ENCODE measurements around the gene NUP62. TPM values are rescaled to one million over a fixed set of nuclear protein-coding genes. Genes with fewer than 3 reads are reported as not detected.

The NUP62 gene
- total RNA-seq, 6 experiments from 2014 or later = 9.3 to 55.5 (median 32.6) TPM

DNA sequence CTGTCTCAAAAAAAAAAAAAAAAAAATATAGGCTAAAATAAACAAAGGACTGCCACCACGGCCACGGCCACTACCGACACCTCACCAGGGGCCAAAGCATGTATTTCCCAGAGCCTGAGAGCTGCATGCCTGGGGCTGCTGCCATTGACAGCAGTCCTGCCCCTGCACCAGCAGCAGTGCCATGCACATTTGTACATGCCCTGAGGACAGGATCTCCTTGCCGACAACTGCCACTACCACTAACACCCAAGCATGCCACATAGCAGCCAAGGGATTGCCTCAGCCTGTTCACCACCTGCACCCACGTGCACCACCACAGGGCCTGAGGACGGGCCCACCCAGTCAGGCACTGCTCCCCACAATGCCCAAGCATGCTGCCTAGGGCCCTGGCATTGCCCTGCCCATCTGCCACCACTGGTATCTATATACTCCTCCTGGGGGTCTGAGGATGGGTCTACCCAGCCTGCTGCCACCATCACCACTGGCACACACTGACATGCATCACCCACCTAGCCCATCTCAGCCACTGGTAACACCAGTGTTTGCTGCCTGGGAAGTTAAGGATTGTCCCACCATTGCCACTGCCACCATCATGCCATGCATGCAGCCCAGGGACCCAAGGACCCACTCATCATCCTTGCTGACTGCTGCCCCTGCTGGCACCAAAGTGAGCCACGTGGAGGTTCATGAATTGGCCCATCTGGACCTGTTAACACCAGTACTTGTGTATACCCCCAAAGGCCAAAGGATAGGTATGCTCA is 10.6 kb upstream of the NUP62 start:
- H3K27ac ChIP-seq = no peak overlapping the region
- 90% methylated on average over 4 of the region's 7 CpGs for WGBS (ENCODE audit: insufficient coverage, low coverage, low lambda C conversion rate, missing lambda C conversion rate)
- intact Hi-C loops (cut with DNase I) = no loop called here

DNA sequence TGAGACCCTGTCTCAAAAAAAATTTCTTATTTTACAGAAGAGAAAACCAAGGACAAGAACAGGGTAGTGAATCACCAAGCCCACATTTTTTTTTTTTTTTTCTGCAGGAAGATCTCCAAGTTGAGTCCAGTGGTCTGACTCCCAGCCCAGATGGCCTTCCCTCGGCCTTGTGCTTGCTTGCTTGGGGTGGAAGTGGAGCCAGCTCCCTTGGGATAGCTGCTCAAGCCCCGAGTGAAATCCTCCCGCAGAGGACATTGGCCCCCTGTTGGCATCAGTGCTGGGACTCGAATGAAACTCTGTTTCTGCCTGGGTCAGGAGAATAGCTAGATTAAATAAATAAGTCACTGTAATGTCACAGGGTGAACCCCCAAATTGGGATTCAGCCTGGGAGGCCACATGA is 9.4 kb upstream of the NUP62 start:
- Histone ChIP-seq H3K27ac (no peak overlapping the region), H3K9me3 (no peaks in the 10 kb centered on the region), H3K36me3 (no peaks in the 10 kb centered on the region), H3K4me3 (no peak overlapping the region), H3K4me1 (peaks cover 0 to 7% (median 0%) of the 10 kb centered on the region in 4 donors), H3K27me3 (no peaks in the 10 kb centered on the region)
- ATAC-seq (no peak), DNase-seq (no peak)
- 73% methylated on average over 3 of the region's 4 CpGs for WGBS (ENCODE audit: insufficient coverage, low coverage, low lambda C conversion rate, missing lambda C conversion rate)
- intact Hi-C loops (cut with DNase I) = no loop called here
- no peak for TF ChIP-seq POLR2A (IDR thresholded peaks at IDR 0.05)
- TF ChIP-seq, protein P1, sequence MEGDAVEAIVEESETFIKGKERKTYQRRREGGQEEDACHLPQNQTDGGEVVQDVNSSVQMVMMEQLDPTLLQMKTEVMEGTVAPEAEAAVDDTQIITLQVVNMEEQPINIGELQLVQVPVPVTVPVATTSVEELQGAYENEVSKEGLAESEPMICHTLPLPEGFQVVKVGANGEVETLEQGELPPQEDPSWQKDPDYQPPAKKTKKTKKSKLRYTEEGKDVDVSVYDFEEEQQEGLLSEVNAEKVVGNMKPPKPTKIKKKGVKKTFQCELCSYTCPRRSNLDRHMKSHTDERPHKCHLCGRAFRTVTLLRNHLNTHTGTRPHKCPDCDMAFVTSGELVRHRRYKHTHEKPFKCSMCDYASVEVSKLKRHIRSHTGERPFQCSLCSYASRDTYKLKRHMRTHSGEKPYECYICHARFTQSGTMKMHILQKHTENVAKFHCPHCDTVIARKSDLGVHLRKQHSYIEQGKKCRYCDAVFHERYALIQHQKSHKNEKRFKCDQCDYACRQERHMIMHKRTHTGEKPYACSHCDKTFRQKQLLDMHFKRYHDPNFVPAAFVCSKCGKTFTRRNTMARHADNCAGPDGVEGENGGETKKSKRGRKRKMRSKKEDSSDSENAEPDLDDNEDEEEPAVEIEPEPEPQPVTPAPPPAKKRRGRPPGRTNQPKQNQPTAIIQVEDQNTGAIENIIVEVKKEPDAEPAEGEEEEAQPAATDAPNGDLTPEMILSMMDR (IDR thresholded peaks at IDR 0.05) = no peak

More for the DNA sequence above, 10.6 kb upstream of the NUP62 start:
- Histone ChIP-seq H3K27me3 (no peaks in the 10 kb centered on the region), H3K4me1 (peaks cover 0 to 7% (median 0%) of the 10 kb centered on the region in 4 donors), H3K36me3 (no peaks in the 10 kb centered on the region), H3K9me3 (no peaks in the 10 kb centered on the region), H3K4me3 (no peak overlapping the region)
- DNase-seq (no peak), ATAC-seq (no peak)
- TF ChIP-seq POLR2A (IDR thresholded peaks at IDR 0.05) = no peak
- TF ChIP-seq, protein P1 (IDR thresholded peaks at IDR 0.05) = no peak

DNA sequence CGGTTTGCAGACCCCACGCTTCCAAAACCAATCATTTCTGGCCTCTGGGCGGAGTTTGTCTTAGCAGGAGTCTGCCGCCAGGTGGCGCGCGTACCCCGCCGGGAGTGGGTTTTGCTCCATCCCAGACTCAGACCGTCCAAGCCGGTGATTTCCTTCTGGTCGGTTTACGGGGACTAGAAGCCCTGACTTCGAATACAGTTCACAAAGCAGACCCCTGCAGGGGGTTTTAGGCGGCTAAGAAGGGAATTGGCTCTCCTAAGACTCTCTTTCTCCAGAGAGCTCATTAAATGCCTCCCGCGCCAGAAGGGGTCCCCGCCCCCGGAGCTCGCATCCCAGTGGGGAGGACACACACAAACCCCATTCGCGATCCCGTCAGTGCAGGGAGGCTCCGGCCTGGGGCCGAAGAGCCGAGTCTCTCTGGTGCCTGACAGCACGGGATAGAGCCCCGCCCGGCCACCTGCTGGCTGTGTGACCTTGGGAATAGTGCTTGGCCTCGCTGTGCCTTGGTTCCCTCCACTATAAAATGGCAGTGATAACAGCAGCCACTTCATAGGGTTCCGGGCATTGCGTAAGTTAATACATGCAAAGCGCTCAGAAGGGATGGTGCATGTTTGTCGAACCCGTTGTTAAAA is 8.6 kb upstream of the NUP62 start:
- Histone ChIP-seq H3K9me3 (no peaks in the 10 kb centered on the region), H3K27me3 (no peaks in the 10 kb centered on the region), H3K36me3 (peaks cover 0 to 6% (median 2%) of the 10 kb centered on the region in 4 donors), H3K27ac (no peak overlapping the region), H3K4me1 (peaks cover 0 to 11% (median 0%) of the 10 kb centered on the region in 4 donors), H3K4me3 (no peak overlapping the region)
- TF ChIP-seq, protein P1 (IDR thresholded peaks at IDR 0.05) = peak; percentile 94 to 97 (median 96)
- TF ChIP-seq POLR2A (IDR thresholded peaks at IDR 0.05) = no peak
- peak; percentile 82 to 83 (median 82) for DNase-seq
- WGBS (ENCODE audit: insufficient coverage, low coverage, low lambda C conversion rate, missing lambda C conversion rate) = 0% methylated on average over 9 of the region's 35 CpGs
- ATAC-seq = peak; percentile 51 to 84 (median 68)
- intact Hi-C loops (cut with DNase I) = no loop called here

DNA sequence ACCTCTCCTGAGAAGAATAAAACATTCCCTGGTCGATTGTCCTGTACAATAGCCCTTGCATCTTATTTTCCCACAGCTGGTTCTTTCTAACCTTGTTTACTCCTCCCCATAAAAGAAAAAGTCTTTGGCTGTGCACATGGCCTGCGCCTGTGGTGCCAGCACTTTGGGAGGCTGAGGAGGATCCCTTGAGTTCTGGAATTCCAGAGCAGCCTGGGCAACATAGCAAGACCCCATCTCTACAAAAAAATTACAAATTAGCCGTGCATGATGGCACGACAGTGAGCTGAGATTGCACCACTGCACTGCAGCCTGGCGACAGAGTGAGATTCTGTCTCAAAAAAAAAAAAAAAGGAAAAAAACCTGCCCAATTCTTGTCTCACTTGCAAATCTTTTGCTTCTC is 7.2 kb upstream of the NUP62 start:
- WGBS (ENCODE audit: insufficient coverage, low coverage, low lambda C conversion rate, missing lambda C conversion rate) = 34% methylated on average over 5 of the region's 5 CpGs
- TF ChIP-seq POLR2A (IDR thresholded peaks at IDR 0.05) = no peak
- TF ChIP-seq, protein P1 (IDR thresholded peaks at IDR 0.05) = no peak
- Histone ChIP-seq H3K4me3 (no peak overlapping the region), H3K36me3 (peaks cover 0 to 19% (median 9%) of the 10 kb centered on the region in 4 donors), H3K27ac (no peak overlapping the region), H3K4me1 (peaks cover 0 to 11% (median 0%) of the 10 kb centered on the region in 4 donors), H3K27me3 (no peaks in the 10 kb centered on the region), H3K9me3 (no peaks in the 10 kb centered on the region)
- ATAC-seq (no peak), DNase-seq (no peak)
- intact Hi-C loops (cut with DNase I) = no loop called here

Data from right lobe of liver (tissue), 6 donors.